GM12878 (cell line): ENCODE data around the gene RBM44. TPM values are rescaled to one million over a fixed set of nuclear protein-coding genes. Genes with fewer than 3 reads are reported as not detected.
"Not testable (repeated sequence)": the region's sequence is repeated elsewhere in the genome, so short reads cannot be mapped to it uniquely, and the experiment has no call there.

Source experiments
- ATAC-seq: fragments of 200-7000 bp; cut with Tn5 transposase; 3 replicates; pipeline ENCODE4 v1.9.1; 2020; ENCODE audit warnings: mild to moderate bottlenecking, moderate library complexity
- BruUV-seq: library from RNA; stranded (reverse); fragments of 400-500 nt; replicated peaks from 2 replicates; lab custom pipeline; 2021; lab: Mats Ljungman, UMichigan
- CTCF ChIA-PET: fragments of 300-600 bp; sonication (Branson Sonifier 250); formaldehyde crosslinking; extraction: SDS; loops from one replicate; lab custom pipeline; 2021; ENCODE audit warnings: inconsistent platforms; lab: Yijun Ruan, JAX
- POLR2A ChIA-PET: fragments of 350-600 bp; formaldehyde crosslinking; extraction: SDS; loops from one replicate; lab custom pipeline; 2021; ENCODE audit warnings: inconsistent platforms; lab: Charles Lee
- RAD21 ChIA-PET: fragments of 300-600 bp; sonication (Branson Sonifier 250); formaldehyde crosslinking; loops from one replicate; lab custom pipeline; 2023; ENCODE audit warnings: antibody characterized with exemption; ENCODE audit not compliant: unreplicated experiment; lab: Charles Lee
- SMC1A ChIA-PET: fragments of 300-600 bp; sonication (Branson Sonifier 250); formaldehyde crosslinking; loops from one replicate; lab custom pipeline; 2023; ENCODE audit not compliant: unreplicated experiment, uncharacterized antibody; lab: Charles Lee
- DNase-seq: peaks from one replicate; pipeline ENCODE4 v3.0.0-alpha.2; 2011; ENCODE audit warnings: low read depth, low spot score
- FAIRE-seq: peaks from 3 replicates; lab custom pipeline; 2011; peaks lifted over from hg19 to GRCh38; lab: Jason Lieb, UNC
- H2AFZ ChIP-seq: 2 replicates; pipeline ENCODE4 v1.6.0; 2011; ENCODE audit warnings: low read depth, low read length, control low read depth; ENCODE audit not compliant: control insufficient read depth
- H3K27ac ChIP-seq: 2 replicates; pipeline ENCODE4 v1.5.1; 2011; ENCODE audit warnings: control low read depth; ENCODE audit not compliant: control insufficient read depth, insufficient read depth
- H3K27me3 ChIP-seq, 2 experiments: replicated peaks in 1 of 2; 2 replicates each; pipeline versions ENCODE4 v1.6.0 to v1.6.1; 2011; ENCODE audit warnings: low read length in 1 of 2; ENCODE audit not compliant: control insufficient read depth in 2 of 2, insufficient read depth in 2 of 2
- H3K36me3 ChIP-seq, 2 experiments: 2 replicates each; pipeline ENCODE4 v1.5.1; 2011; ENCODE audit warnings: low read length in 1 of 2; ENCODE audit not compliant: control insufficient read depth in 2 of 2, insufficient read depth in 2 of 2
- H3K4me1 ChIP-seq: 2 replicates; pipeline ENCODE4 v1.6.1; 2011; ENCODE audit warnings: mild to moderate bottlenecking, low read length, moderate library complexity, mixed read lengths; ENCODE audit not compliant: control insufficient read depth, insufficient read depth
- H3K4me2 ChIP-seq: 2 replicates; pipeline ENCODE4 v1.6.0; 2011; ENCODE audit warnings: control low read depth; ENCODE audit not compliant: control insufficient read depth, insufficient read depth
- H3K4me3 ChIP-seq: fragments of 200-600 bp; sonication (generic); 2 replicates; pipeline ENCODE4 v1.5.1; 2016
- H3K79me2 ChIP-seq: 2 replicates; pipeline ENCODE4 v1.6.0; 2011; ENCODE audit warnings: low read length; ENCODE audit not compliant: control insufficient read depth, insufficient read depth
- H3K9ac ChIP-seq: 2 replicates; pipeline ENCODE4 v1.8.0; 2011; ENCODE audit warnings: low read length, control low read depth, mixed read lengths; ENCODE audit not compliant: control insufficient read depth, insufficient read depth
- H3K9me3 ChIP-seq: replicated peaks from 3 replicates; pipeline ENCODE4 v1.5.1; 2011; ENCODE audit warnings: mild to moderate bottlenecking, low read length; ENCODE audit not compliant: control insufficient read depth, insufficient read depth
- H4K20me1 ChIP-seq: 2 replicates; pipeline ENCODE4 v1.6.0; 2011; ENCODE audit not compliant: control insufficient read depth, insufficient read depth
- CBX3 ChIP-seq: fragments of 200-600 bp; sonication (generic); IDR thresholded peaks from 2 replicates; pipeline ENCODE4 v1.6.1; 2016; ENCODE audit warnings: low read depth, borderline replicate concordance
- HDAC6 ChIP-seq: fragments of 200-600 bp; sonication (generic); IDR thresholded peaks from one replicate; pipeline ENCODE4 v1.8.0; 2017; ENCODE audit warnings: antibody characterized with exemption; ENCODE audit not compliant: unreplicated experiment
- MAX ChIP-seq: IDR thresholded peaks from 2 replicates; pipeline ENCODE4 v1.6.1; 2012; ENCODE audit warnings: low read depth, low read length, improper control_type of control experiment
- MTA3 ChIP-seq: IDR thresholded peaks from 2 replicates; pipeline ENCODE4 v1.6.1; 2012; ENCODE audit warnings: low read length, inconsistent platforms, borderline replicate concordance
- RFX5 ChIP-seq: IDR thresholded peaks from 2 replicates; pipeline ENCODE4 v1.6.1; 2011; ENCODE audit warnings: low read depth, low read length, improper control_type of control experiment
- SMARCA5 ChIP-seq: fragments of 450-650 bp; IDR thresholded peaks from 2 replicates; pipeline ENCODE4 v1.6.1; 2017; ENCODE audit warnings: mild to moderate bottlenecking
- SRF ChIP-seq, 2 experiments: IDR thresholded peaks; 2 replicates each; pipeline ENCODE4 v1.6.1; 2011; ENCODE audit warnings: low read depth in 2 of 2, low read length in 2 of 2, mild to moderate bottlenecking in 1 of 2, moderate library complexity in 1 of 2
- TCF7 ChIP-seq: IDR thresholded peaks from 2 replicates; pipeline ENCODE4 v1.6.1; 2014; ENCODE audit warnings: antibody characterized with exemption, borderline replicate concordance
- WGBS: methylation state at CpG from one replicate; pipeline ENCODE4 v1.1.6; 2016; ENCODE audit warnings: low lambda C conversion rate; ENCODE audit not compliant: insufficient replicate concordance, insufficient coverage; ENCODE audit errors: missing lambda C conversion rate; 5-methylcytosine and 5-hydroxymethylcytosine counted together
- in situ Hi-C: fragments of 300-500 bp; cut with MboI; formaldehyde crosslinking; loops from 9 replicates; pipeline ENCODE4 v1.14.3; 2018; ENCODE audit warnings: mixed read lengths
- intact Hi-C: fragments of 100-400 bp; cut with micrococcal nuclease; formaldehyde crosslinking; loops from one replicate; pipeline ENCODE4 v1.14.2; 2022; ENCODE audit not compliant: unreplicated experiment
- polyA plus RNA-seq, 11 experiments: library from polyadenylated mRNA; depleted of rRNA in 4 of 11; unstranded in 6 of 11; stranded (reverse) in 5 of 11; fragments of >200 nt; fragmentation: Nextera tagmentation in 4 of 11; fragmentation: Illumina TruSeq in 1 of 11; extraction: Ambion mirVana in 4 of 11; extraction: Trizol in 1 of 11; gene quantifications; 1 replicate in 1 of 11; 2 replicates in 10 of 11; pipeline versions ENCODE4 v1.2.1 to v1.2.3, GENCODE V29; 2011 to 2016; ENCODE audit warnings: inconsistent platforms in 2 of 11, missing spikeins in 2 of 11, low read depth in 1 of 11
- total RNA-seq, 4 experiments: library from RNA; depleted of rRNA in 3 of 4; stranded (reverse); fragments of >200 nt in 3 of 4; fragmentation: Illumina TruSeq in 1 of 4; extraction: Trizol in 1 of 4; gene quantifications; 2 replicates each; pipeline versions ENCODE4 v1.2.1 to v1.2.3, GENCODE V29; 2013 to 2021

The RBM44 gene
- total and polyA plus RNA-seq, 10 of the 15 experiments (the other 5 are each of a cell fraction or from before 2014, with no cell fraction given): 0.14 to 1.4 (median 0.62) TPM; not detected in 1

GRCh38 chr2:237763812-237764211, 34.8 kb upstream of the RBM44 start:
- H3K36me3 ChIP-seq: peaks cover 5 to 42% of the 10 kb centered on the region in 2 experiments
- no peak overlapping the region for H3K4me3 ChIP-seq
- POLR2A ChIA-PET: no interaction called here
- BruUV-seq: no TSS peak
- no peaks in the 10 kb centered on the region for H3K4me1 ChIP-seq
- ATAC-seq (no peak), FAIRE-seq (no peak), DNase-seq (no peak)
- H4K20me1 ChIP-seq: no peaks in the 10 kb centered on the region
- 94% methylated on average over 10 of the region's 10 CpGs for WGBS
- H3K27me3 ChIP-seq: no peaks in the 10 kb centered on the region
- no peaks in the 10 kb centered on the region for H3K9me3 ChIP-seq
- H3K27ac ChIP-seq: no peak overlapping the region
- H3K9ac ChIP-seq: no peak overlapping the region
- intact Hi-C loops (no loop called here), in situ Hi-C loops (no loop called here)
- no peak overlapping the region for H3K4me2 ChIP-seq
- H3K79me2 ChIP-seq: no peaks in the 10 kb centered on the region
- SMC1A ChIA-PET: no interaction called here
- CTCF ChIA-PET: no interaction called here
- H2AFZ ChIP-seq: no peak overlapping the region
- RAD21 ChIA-PET: no interaction called here
- no peak for TF ChIP-seq SMARCA5
- TF ChIP-seq CBX3: no peak
- TF ChIP-seq MAX: no peak
- TF ChIP-seq SRF (IDR thresholded peaks at IDR 0.05; ENCODE audit: low read depth in 2 of 2, low read length in 2 of 2): no peak
- TF ChIP-seq HDAC6: no peak
- no peak for TF ChIP-seq MTA3
- TF ChIP-seq RFX5: no peak
- no peak for TF ChIP-seq TCF7

DNA sequence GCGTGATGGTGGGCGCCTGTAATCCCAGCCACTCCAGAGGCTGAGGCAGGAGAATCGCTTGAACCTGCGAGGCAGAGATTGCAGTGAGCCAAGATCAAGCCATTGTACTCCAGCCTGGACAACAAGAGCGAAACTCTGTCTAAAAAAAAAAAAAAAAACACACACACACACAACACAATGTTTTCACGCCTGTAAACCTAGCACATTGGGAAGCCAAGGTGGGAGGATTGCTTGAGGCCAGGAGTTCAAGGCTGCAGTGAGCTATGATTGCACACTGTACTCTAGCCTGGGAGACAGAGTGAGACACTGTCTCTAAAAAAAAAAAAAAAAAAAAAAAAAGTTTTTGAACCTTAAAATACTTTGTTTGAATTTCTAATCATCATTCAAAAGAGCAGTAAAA, 33.5 kb upstream of the RBM44 start:
- H3K36me3 ChIP-seq: peaks cover 4 to 35% of the 10 kb centered on the region in 2 experiments
- 100% methylated on average over 5 of the region's 6 CpGs for WGBS
- H3K4me2 ChIP-seq, H3K9ac ChIP-seq, in situ Hi-C loops, H4K20me1 ChIP-seq, H3K4me1 ChIP-seq, ATAC-seq, FAIRE-seq, BruUV-seq, intact Hi-C loops, DNase-seq, H3K27me3 ChIP-seq, H3K9me3 ChIP-seq, H3K27ac ChIP-seq, H2AFZ ChIP-seq, H3K79me2 ChIP-seq, H3K4me3 ChIP-seq: not testable (repeated sequence)
- RAD21 ChIA-PET: interaction anchor here (0.7 to 1.2 kb wide), 3 partner anchors 193 to 498 kb away, joined by 3 to 5 read pairs (median 5); no protein-coding TSS in a partner anchor
- POLR2A ChIA-PET: interaction anchor here (0.6 to 0.7 kb wide), 5 partner anchors 12 to 784 kb away, joined by 4 to 10 read pairs (median 7); no protein-coding TSS in a partner anchor
- SMC1A ChIA-PET: interaction anchor here (0.6 kb wide), 1 partner anchor 538 kb away, joined by 3 read pairs; no protein-coding TSS in a partner anchor
- CTCF ChIA-PET: interaction anchor here (0.6 to 2.5 kb wide), 3 partner anchors 10 to 93 kb away, joined by 3 to 13 read pairs (median 3); no protein-coding TSS in a partner anchor
